Prostate gland (tissue), 2 donors: ENCODE data around the gene F13B. TPM values are rescaled to one million over a fixed set of nuclear protein-coding genes. Genes with fewer than 3 reads are reported as not detected.

ENCODE experiments used
- DNase-seq: peaks from one replicate; pipeline ENCODE4 v3.0.0-alpha.2; 2019; ENCODE audit warnings: low spot score
- H3K27ac ChIP-seq, 2 donors: fragments of 200-600 bp; sonication (generic); 2 replicates each; pipeline ENCODE4 v1.5.1; 2017 to 2019
- H3K27me3 ChIP-seq: fragments of 200-600 bp; sonication (generic); replicated peaks from 2 replicates; pipeline ENCODE4 v1.5.1; 2019; ENCODE audit not compliant: insufficient read depth
- H3K36me3 ChIP-seq, 2 donors: fragments of 200-600 bp; sonication (generic); 1 replicate in 1 of 2; 2 replicates in 1 of 2; pipeline versions ENCODE4 v1.5.1 to v1.8.1; 2017 to 2019
- H3K4me1 ChIP-seq: fragments of 200-600 bp; sonication (generic); replicated peaks from 2 replicates; pipeline ENCODE4 v1.5.1; 2019
- H3K4me3 ChIP-seq, 2 donors: fragments of 200-600 bp; sonication (generic); 2 replicates each; pipeline ENCODE4 v1.5.1; 2017 to 2019
- H3K9me3 ChIP-seq: fragments of 200-600 bp; sonication (generic); 2 replicates; pipeline ENCODE4 v1.5.1; 2017
- POLR2A ChIP-seq: fragments of 450-650 bp; IDR thresholded peaks from one replicate; pipeline ENCODE4 v1.6.1; 2016; ENCODE audit warnings: antibody characterized with exemption, mild to moderate bottlenecking
- POLR2AphosphoS5 ChIP-seq: sonication (generic); formaldehyde crosslinking; IDR thresholded peaks from one replicate; pipeline ENCODE4 v1.6.1; 2017; ENCODE audit warnings: antibody characterized with exemption
- WGBS: methylation state at CpG from one replicate; pipeline ENCODE4 v1.1.5; 2018; 5-methylcytosine and 5-hydroxymethylcytosine counted together
- intact Hi-C: fragments of 100-400 bp; cut with DNase I; formaldehyde crosslinking; loops from one replicate; pipeline ENCODE4 v1.14.2; 2022
- total RNA-seq, 2 donors: library from RNA; depleted of rRNA; stranded (reverse); fragments of >200 nt; gene quantifications; one replicate each; pipeline ENCODE4 v1.1.0, GENCODE V29; 2016
- TF ChIP-seq, protein P1 (sequence below), 4 experiments: fragments of 200-600 bp in 2 of 4; fragments of 450-650 bp in 2 of 4; sonication (generic) in 2 of 4; IDR thresholded peaks; 1 replicate in 3 of 4; 2 replicates in 1 of 4; pipeline ENCODE4 v1.5.1; 2016 to 2019; ENCODE audit warnings: antibody characterized with exemption in 4 of 4, mild to moderate bottlenecking in 2 of 4, moderate library complexity in 2 of 4

The F13B gene
- total RNA-seq, 2 donors from 2014 or later, result not detected

- intact Hi-C loops, result no loop called here
- DNase-seq, result no peak
- Histone ChIP-seq H3K4me1 (no peaks in the 10 kb centered on the region), H3K36me3 (no peaks in the 10 kb centered on the region), H3K9me3 (no peaks in the 10 kb centered on the region), H3K27me3 (no peaks in the 10 kb centered on the region), H3K27ac (no peak overlapping the region), H3K4me3 (no peak overlapping the region)
- 74% methylated on average over 2 of the region's 2 CpGs for WGBS
- no peak for TF ChIP-seq POLR2A
- no peak for TF ChIP-seq POLR2AphosphoS5
- TF ChIP-seq, protein P1, sequence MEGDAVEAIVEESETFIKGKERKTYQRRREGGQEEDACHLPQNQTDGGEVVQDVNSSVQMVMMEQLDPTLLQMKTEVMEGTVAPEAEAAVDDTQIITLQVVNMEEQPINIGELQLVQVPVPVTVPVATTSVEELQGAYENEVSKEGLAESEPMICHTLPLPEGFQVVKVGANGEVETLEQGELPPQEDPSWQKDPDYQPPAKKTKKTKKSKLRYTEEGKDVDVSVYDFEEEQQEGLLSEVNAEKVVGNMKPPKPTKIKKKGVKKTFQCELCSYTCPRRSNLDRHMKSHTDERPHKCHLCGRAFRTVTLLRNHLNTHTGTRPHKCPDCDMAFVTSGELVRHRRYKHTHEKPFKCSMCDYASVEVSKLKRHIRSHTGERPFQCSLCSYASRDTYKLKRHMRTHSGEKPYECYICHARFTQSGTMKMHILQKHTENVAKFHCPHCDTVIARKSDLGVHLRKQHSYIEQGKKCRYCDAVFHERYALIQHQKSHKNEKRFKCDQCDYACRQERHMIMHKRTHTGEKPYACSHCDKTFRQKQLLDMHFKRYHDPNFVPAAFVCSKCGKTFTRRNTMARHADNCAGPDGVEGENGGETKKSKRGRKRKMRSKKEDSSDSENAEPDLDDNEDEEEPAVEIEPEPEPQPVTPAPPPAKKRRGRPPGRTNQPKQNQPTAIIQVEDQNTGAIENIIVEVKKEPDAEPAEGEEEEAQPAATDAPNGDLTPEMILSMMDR (IDR thresholded peaks at IDR 0.05), result no peak
These were observed 4.4 kb downstream of the F13B start for GRCh38 chr1:197062692-197063091.

GRCh38 chr1:197049100-197049499, 18.0 kb downstream of the F13B start:
- intact Hi-C loops, result no loop called here
- no peak overlapping the region for H3K4me3 ChIP-seq
- no peak for DNase-seq
- TF ChIP-seq POLR2A, result no peak
- TF ChIP-seq, protein P1 (IDR thresholded peaks at IDR 0.05), result no peak
- no peak for TF ChIP-seq POLR2AphosphoS5
- no peaks in the 10 kb centered on the region for H3K9me3 ChIP-seq
- H3K4me1 ChIP-seq, result no peaks in the 10 kb centered on the region
- H3K36me3 ChIP-seq, result no peaks in the 10 kb centered on the region
- H3K27me3 ChIP-seq, result no peaks in the 10 kb centered on the region
- H3K27ac ChIP-seq, result no peak overlapping the region

GRCh38 chr1:197042676-197043341, 24.3 kb downstream of the F13B start:
- intact Hi-C loops, result no loop called here
- Histone ChIP-seq H3K27ac (no peak overlapping the region), H3K4me3 (no peak overlapping the region), H3K9me3 (no peaks in the 10 kb centered on the region), H3K27me3 (no peaks in the 10 kb centered on the region), H3K4me1 (no peaks in the 10 kb centered on the region), H3K36me3 (no peaks in the 10 kb centered on the region)
- 66% methylated on average over 4 of the region's 4 CpGs for WGBS
- no peak for TF ChIP-seq POLR2AphosphoS5
- TF ChIP-seq POLR2A, result no peak
- TF ChIP-seq, protein P1 (IDR thresholded peaks at IDR 0.05), result no peak
- no peak for DNase-seq

DNA sequence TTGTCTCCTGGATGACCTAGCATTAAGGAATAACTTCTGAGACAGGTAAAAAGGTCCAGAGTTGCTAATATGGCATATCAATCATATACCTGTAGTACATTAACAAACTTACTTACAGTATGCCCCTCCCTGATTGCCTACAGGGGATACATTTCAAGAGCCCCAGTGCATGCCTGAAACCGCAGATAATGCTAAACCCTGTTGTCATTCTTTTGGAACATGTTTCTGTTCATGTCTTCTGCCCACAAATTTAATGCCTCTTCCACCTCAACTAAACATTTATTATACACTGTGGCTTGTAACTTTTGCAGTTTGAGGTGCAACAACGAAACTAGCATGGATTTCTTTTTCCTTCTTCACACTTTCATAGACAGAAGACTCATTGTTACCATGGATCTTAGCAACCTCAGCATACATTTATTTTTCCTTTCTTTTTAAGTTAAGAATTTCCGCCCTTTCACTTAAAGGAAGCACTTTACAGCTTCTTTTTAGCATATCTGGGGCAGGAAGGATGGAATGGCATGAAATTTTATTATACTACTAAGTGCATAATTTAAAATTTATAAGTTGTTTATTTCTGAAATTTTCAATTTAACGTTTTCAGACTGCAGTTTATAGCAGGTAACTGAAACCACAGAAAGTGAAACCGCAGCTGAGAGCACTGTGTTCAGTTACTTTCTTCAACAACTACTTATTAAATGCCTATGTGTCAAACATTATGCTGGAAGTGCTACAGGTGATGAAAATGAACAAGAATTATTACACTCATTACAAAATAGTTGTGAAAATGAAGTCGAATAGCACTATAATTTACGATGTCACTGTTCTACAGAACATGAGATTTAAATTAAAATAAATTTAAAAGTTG, 25.3 kb downstream of the F13B start:
- intact Hi-C loops, result no loop called here
- no peak for DNase-seq
- TF ChIP-seq POLR2A, result no peak
- no peak for TF ChIP-seq POLR2AphosphoS5
- TF ChIP-seq, protein P1 (IDR thresholded peaks at IDR 0.05), result no peak
- no peak overlapping the region for H3K4me3 ChIP-seq
- no peak overlapping the region for H3K27ac ChIP-seq
- no peaks in the 10 kb centered on the region for H3K27me3 ChIP-seq
- no peaks in the 10 kb centered on the region for H3K9me3 ChIP-seq
- 57% methylated on average over 7 of the region's 7 CpGs for WGBS
- H3K36me3 ChIP-seq, result no peaks in the 10 kb centered on the region
- H3K4me1 ChIP-seq, result no peaks in the 10 kb centered on the region
